GM12801 (cell line): ENCODE data around the gene NRTN.

Source experiments
- CTCF ChIP-seq: IDR thresholded peaks from one replicate; pipeline ENCODE4 v1.5.1; 2011; ENCODE audit warnings: control low read depth; ENCODE audit not compliant: insufficient read length; ENCODE audit errors: extremely low read depth

NRTN gene

GRCh38 chr19:5832527-5833216 is 27.8 kb downstream of the NRTN start:
- TF ChIP-seq CTCF, result no peak

- TF ChIP-seq CTCF, result no peak
These were observed 33.0 kb downstream of the NRTN start for GRCh38 chr19:5837761-5838352.

- no peak for TF ChIP-seq CTCF
These were observed 33.6 kb downstream of the NRTN start for GRCh38 chr19:5838353-5839064.

- no peak for TF ChIP-seq CTCF
These were observed 34.5 kb downstream of the NRTN start, which contains the start of gene FUT6 for GRCh38 chr19:5839065-5840017. TSS of gene FUT6 (minus strand) at chr19:5839702. CDS start at chr19:5832567, 7,135 bp downstream.

GRCh38 chr19:5843295-5843927 is 38.5 kb downstream of the NRTN start:
- TF ChIP-seq CTCF, result no peak

- no peak for TF ChIP-seq CTCF
These were observed 39.9 kb downstream of the NRTN start for GRCh38 chr19:5844456-5845433.
